Smooth muscle cell (in vitro differentiated cells): ENCODE measurements around the gene CHST13. TPM values are rescaled to one million over a fixed set of nuclear protein-coding genes. Genes with fewer than 3 reads are reported as not detected.

Experiments used
- DNase-seq: peaks from one replicate; lab custom pipeline; 2025; ENCODE audit not compliant: unreplicated experiment; lab: John Stamatoyannopoulos, UW
- H2AFZ ChIP-seq: fragments of 200-600 bp; sonication (generic); 2 replicates; pipeline ENCODE4 v1.6.0; 2016; ENCODE audit warnings: antibody characterized with exemption, low read depth, mild to moderate bottlenecking
- H3F3A ChIP-seq: fragments of 200-600 bp; sonication (generic); 2 replicates; pipeline ENCODE4 v1.6.0; 2017; ENCODE audit warnings: antibody characterized with exemption, low read depth
- H3K27ac ChIP-seq: fragments of 200-600 bp; sonication (generic); 2 replicates; pipeline ENCODE4 v1.5.1; 2016; ENCODE audit warnings: low read depth, mild to moderate bottlenecking
- H3K27me3 ChIP-seq: fragments of 200-600 bp; sonication (generic); 2 replicates; pipeline ENCODE4 v1.6.1; 2016; ENCODE audit warnings: low read depth, mild to moderate bottlenecking
- H3K36me3 ChIP-seq: fragments of 200-600 bp; sonication (generic); 2 replicates; pipeline ENCODE4 v1.5.1; 2016; ENCODE audit warnings: low read depth
- H3K4me1 ChIP-seq: fragments of 200-600 bp; sonication (generic); 2 replicates; pipeline ENCODE4 v1.5.1; 2016; ENCODE audit warnings: low read depth
- H3K4me2 ChIP-seq: fragments of 200-600 bp; sonication (generic); 2 replicates; pipeline ENCODE4 v1.6.0; 2016; ENCODE audit warnings: mild to moderate bottlenecking
- H3K4me3 ChIP-seq: fragments of 200-600 bp; sonication (generic); 2 replicates; pipeline ENCODE4 v1.5.1; 2016; ENCODE audit warnings: mild to moderate bottlenecking
- H3K79me2 ChIP-seq: fragments of 200-600 bp; sonication (generic); 2 replicates; pipeline ENCODE4 v1.6.0; 2016; ENCODE audit warnings: low read depth, mild to moderate bottlenecking
- H3K9ac ChIP-seq: fragments of 200-600 bp; sonication (generic); 2 replicates; pipeline ENCODE4 v1.6.0; 2016; ENCODE audit warnings: low read depth
- H3K9me3 ChIP-seq: fragments of 200-600 bp; sonication (generic); replicated peaks from 2 replicates; pipeline ENCODE4 v1.5.1; 2016; ENCODE audit warnings: low read depth
- H4K20me1 ChIP-seq: fragments of 200-600 bp; sonication (generic); 2 replicates; pipeline ENCODE4 v1.6.0; 2016; ENCODE audit warnings: low read depth
- WGBS: methylation state at CpG from one replicate; pipeline ENCODE4 v1.1.7; 2016; ENCODE audit warnings: low lambda C conversion rate; 5-methylcytosine and 5-hydroxymethylcytosine counted together
- polyA plus RNA-seq: library from polyadenylated mRNA; unstranded; fragments of >200 nt; fragmentation: Nextera tagmentation; extraction: Ambion mirVana; gene quantifications from 2 replicates; pipeline ENCODE4 v1.2.1, GENCODE V29; 2016
- total RNA-seq: library from RNA; depleted of rRNA; stranded (reverse); fragments of >200 nt; gene quantifications from 2 replicates; pipeline ENCODE4 v1.2.3, GENCODE V29; 2014
- TF ChIP-seq, protein P1 (sequence below): fragments of 200-600 bp; sonication (generic); IDR thresholded peaks from 2 replicates; pipeline ENCODE4 v1.5.1; 2017; ENCODE audit warnings: borderline replicate concordance, mild to moderate bottlenecking, antibody characterized with exemption; ENCODE audit not compliant: insufficient read depth, poor library complexity, severe bottlenecking

CHST13 gene
- total and polyA plus RNA-seq, 2 experiments from 2014 or later: not detected

DNA sequence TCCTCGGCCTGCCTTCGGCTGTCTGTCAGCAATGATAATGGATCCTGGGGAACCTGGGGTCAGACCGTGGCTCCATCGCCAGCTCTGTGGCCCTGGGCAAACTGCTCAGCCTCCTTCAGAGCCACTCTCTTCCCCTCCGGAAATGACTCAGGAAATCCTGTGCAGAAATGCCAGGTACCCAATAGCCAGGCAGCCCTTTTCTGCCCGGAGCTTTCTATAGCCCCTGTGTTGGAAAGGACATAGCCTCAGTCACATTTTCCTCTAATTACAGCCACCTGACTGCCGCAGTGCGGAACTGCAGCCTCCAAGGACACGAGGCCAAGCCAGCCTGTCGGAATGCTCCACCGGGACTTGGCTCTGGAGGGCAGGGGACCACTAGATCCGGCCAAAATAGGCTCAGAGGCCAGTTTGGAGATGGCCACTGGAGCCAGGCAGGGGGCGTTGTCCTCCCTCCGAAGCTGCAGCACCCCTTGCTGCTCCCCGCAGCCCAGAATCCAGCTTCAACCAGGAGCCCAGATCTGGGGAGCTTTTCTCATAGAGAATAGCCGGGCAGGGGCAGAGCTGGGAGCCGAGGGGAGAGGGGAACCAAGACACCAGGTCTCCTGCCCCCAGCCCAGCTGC lies 36.7 kb upstream of the CHST13 start:
- no peak overlapping the region for H3K4me2 ChIP-seq
- WGBS: 70% methylated on average over 17 of the region's 17 CpGs

DNA sequence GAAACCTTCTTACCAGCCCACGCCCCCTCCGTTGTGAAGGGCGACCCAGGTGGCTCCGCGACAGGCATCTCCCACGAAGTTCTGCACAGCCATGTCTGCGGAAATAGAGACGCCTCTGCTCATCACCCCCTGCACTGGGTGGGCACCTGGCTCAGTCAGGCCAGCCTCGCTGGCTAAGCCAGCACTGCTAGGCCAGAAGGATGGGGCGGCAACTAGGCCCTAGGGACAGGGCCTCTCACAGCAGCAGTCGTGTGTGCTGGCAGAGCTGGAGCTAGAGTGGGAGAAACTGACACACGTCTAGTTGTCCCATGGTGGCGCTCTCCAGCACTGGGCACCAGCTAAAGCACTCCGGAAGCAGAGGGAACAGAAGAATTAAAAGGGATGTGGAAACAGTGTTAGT lies 35.8 kb upstream of the CHST13 start:
- no peak overlapping the region for H3K27ac ChIP-seq
- no peak for DNase-seq
- no peaks in the 10 kb centered on the region for H3K36me3 ChIP-seq
- H3K9ac ChIP-seq: no peak overlapping the region
- no peaks in the 10 kb centered on the region for H4K20me1 ChIP-seq
- H3K4me2 ChIP-seq: no peak overlapping the region
- no peak overlapping the region for H2AFZ ChIP-seq
- no peaks in the 10 kb centered on the region for H3F3A ChIP-seq
- H3K4me3 ChIP-seq: no peak overlapping the region
- TF ChIP-seq, protein P1, sequence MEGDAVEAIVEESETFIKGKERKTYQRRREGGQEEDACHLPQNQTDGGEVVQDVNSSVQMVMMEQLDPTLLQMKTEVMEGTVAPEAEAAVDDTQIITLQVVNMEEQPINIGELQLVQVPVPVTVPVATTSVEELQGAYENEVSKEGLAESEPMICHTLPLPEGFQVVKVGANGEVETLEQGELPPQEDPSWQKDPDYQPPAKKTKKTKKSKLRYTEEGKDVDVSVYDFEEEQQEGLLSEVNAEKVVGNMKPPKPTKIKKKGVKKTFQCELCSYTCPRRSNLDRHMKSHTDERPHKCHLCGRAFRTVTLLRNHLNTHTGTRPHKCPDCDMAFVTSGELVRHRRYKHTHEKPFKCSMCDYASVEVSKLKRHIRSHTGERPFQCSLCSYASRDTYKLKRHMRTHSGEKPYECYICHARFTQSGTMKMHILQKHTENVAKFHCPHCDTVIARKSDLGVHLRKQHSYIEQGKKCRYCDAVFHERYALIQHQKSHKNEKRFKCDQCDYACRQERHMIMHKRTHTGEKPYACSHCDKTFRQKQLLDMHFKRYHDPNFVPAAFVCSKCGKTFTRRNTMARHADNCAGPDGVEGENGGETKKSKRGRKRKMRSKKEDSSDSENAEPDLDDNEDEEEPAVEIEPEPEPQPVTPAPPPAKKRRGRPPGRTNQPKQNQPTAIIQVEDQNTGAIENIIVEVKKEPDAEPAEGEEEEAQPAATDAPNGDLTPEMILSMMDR: no peak
- no peaks in the 10 kb centered on the region for H3K9me3 ChIP-seq
- H3K4me1 ChIP-seq: no peaks in the 10 kb centered on the region
- no peaks in the 10 kb centered on the region for H3K79me2 ChIP-seq
- no peaks in the 10 kb centered on the region for H3K27me3 ChIP-seq
- 81% methylated on average over 14 of the region's 14 CpGs for whole genome bisulfite sequencing

More for the DNA sequence above, 36.7 kb upstream of the CHST13 start:
- Histone ChIP-seq H3K79me2 (no peaks in the 10 kb centered on the region), H4K20me1 (no peaks in the 10 kb centered on the region), H3K27me3 (no peaks in the 10 kb centered on the region), H3K4me1 (no peaks in the 10 kb centered on the region), H3K36me3 (no peaks in the 10 kb centered on the region), H3F3A (no peaks in the 10 kb centered on the region), H3K9ac (no peak overlapping the region), H3K27ac (no peak overlapping the region), H3K4me3 (no peak overlapping the region), H2AFZ (no peak overlapping the region), H3K9me3 (no peaks in the 10 kb centered on the region)
- TF ChIP-seq, protein P1: no peak
- no peak for DNase-seq

DNA sequence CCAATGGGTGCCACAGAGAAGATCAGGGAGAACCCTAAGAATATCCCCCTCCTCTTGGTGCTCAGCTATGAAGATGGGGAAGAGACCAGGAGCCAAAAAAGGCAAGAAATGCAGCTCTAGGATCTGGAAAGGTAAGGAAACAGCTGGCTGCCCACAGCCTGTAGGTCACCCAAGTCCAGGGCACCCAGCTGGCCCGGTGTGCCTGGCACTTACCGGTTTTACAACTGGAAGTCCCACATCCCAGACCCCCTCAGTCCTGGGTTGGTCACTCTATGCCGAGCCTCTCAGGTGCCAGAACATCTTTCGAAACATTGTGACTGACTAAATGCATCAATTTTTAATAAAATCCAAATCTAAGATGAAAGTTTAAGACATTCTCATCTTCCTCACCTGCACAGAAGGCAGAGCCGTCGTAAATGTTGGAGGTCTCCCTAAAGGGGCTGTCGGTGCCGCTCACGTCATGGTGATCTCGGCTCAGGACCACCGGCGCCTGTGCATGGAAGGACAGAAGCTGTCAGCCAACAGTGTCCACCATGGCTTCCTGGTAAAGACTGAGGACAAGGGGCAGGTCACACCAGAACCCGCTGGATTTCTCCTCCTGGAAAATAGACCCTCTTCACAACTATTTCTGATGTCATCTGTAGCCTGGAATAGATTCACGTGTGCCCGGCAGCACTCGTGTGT lies 34.9 kb upstream of the CHST13 start:
- no peak overlapping the region for H3K27ac ChIP-seq
- no peaks in the 10 kb centered on the region for H3K36me3 ChIP-seq
- H3K79me2 ChIP-seq: no peaks in the 10 kb centered on the region
- 94% methylated on average over 16 of the region's 16 CpGs for WGBS
- no peak overlapping the region for H3K4me3 ChIP-seq
- H3K27me3 ChIP-seq: no peaks in the 10 kb centered on the region
- H3K9me3 ChIP-seq: no peaks in the 10 kb centered on the region
- no peak overlapping the region for H3K4me2 ChIP-seq
- TF ChIP-seq, protein P1: no peak
- no peaks in the 10 kb centered on the region for H4K20me1 ChIP-seq
- DNase-seq: no peak
- no peak overlapping the region for H3K9ac ChIP-seq
- H2AFZ ChIP-seq: no peak overlapping the region
- no peaks in the 10 kb centered on the region for H3K4me1 ChIP-seq
- no peaks in the 10 kb centered on the region for H3F3A ChIP-seq
